ENCODE results near the gene PPP1R37. TPM values are rescaled to one million over a fixed set of nuclear protein-coding genes. Genes with fewer than 3 reads are reported as not detected.

PPP1R37 gene
- total RNA-seq, 1 experiment from 2014 or later = 33.6 TPM

DNA sequence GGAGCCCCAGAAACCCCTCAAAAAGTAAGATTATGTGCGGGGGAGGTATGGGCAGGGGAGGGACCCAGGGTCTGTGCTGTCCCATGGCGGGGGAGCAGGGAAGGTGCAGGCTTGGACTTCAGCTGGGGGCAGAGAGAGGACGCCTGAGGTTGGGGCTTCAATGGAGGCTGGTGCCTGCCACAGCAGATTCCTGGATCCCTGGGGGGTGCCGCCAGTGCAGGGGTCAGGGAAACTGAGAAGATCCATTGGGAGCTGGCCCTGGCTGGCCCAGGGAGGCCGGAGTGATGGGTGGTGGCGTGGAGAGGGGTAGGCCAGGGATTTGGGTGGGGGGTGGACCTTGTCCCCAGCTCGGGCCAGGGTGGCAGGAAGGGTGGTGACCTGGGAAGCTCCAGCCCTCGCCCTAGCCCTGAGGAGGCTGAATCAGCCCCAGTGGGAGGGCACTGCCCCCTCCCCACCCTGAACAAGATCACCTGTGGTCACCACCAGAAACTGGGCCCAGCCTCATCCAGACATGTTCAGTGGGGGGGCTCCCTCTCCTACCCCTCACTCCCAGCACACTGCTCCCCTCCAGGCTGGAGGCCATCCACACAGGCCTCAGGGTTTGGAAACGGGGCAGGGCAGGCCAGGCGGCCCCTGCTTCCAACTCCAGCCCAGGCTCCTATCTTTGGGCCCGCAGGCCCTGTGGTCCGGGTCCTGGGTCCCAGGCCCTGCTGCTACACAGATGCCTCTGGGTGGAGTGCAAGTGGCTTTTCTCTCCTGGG lies 66.4 kb downstream of the PPP1R37 start:
- Histone ChIP-seq H3K79me1 (ENCODE audit: insufficient read depth, low read depth, low read length, poor library complexity, severe bottlenecking) (no peaks in the 10 kb centered on the region), H3K56ac (ENCODE audit: insufficient read length, low read depth, low read length) (no peak overlapping the region), H2AFZ (ENCODE audit: low read length) (no peak overlapping the region), H3K9ac (ENCODE audit: extremely low read depth, insufficient read length, low read length) (no peak overlapping the region), H4K91ac (ENCODE audit: insufficient read length, low read depth, low read length) (no peak overlapping the region), H3K18ac (ENCODE audit: insufficient read length, low read depth, low read length) (no peak overlapping the region), H3K4ac (ENCODE audit: low read depth, low read length) (no peak overlapping the region), H2BK120ac (ENCODE audit: low read depth, low read length, poor library complexity, severe bottlenecking) (no peak overlapping the region), H3K4me2 (ENCODE audit: insufficient read depth, insufficient read length, low read length) (no peak overlapping the region), H4K8ac (replicated peaks; ENCODE audit: insufficient read length, low read depth, low read length) (no peak overlapping the region), H4K20me1 (ENCODE audit: control insufficient read depth, insufficient read depth, insufficient read length) (no peaks in the 10 kb centered on the region), H3T11ph (ENCODE audit: low read length) (no peak overlapping the region), H3K4me1 (ENCODE audit: insufficient read depth, low read length) (no peaks in the 10 kb centered on the region), H2BK5ac (ENCODE audit: insufficient read length, low read length) (no peak overlapping the region), H3K27me3 (ENCODE audit: insufficient read depth, low read length) (no peaks in the 10 kb centered on the region), H3K27ac (ENCODE audit: insufficient read length, low read depth, low read length) (no peak overlapping the region), H2BK15ac (ENCODE audit: low read depth, low read length) (no peak overlapping the region), H3K23me2 (ENCODE audit: insufficient read length, low read depth, low read length, poor library complexity, severe bottlenecking) (no peaks in the 10 kb centered on the region), H3K23ac (ENCODE audit: insufficient read length, low read depth, low read length) (no peak overlapping the region), H2BK20ac (ENCODE audit: low read depth, low read length, poor library complexity, severe bottlenecking) (no peak overlapping the region), H2AK5ac (ENCODE audit: insufficient read length, low read length) (no peak overlapping the region), H2BK12ac (ENCODE audit: insufficient read length, low read depth, low read length) (no peak overlapping the region), H3K79me2 (ENCODE audit: insufficient read depth, low read length) (no peaks in the 10 kb centered on the region), H4K5ac (ENCODE audit: insufficient read length, low read depth, low read length) (no peak overlapping the region), H3K9me3 (ENCODE audit: control insufficient read depth, low read depth, low read length) (no peaks in the 10 kb centered on the region), H3K14ac (ENCODE audit: insufficient read depth, low read length) (no peak overlapping the region)
- TF ChIP-seq, protein P1, sequence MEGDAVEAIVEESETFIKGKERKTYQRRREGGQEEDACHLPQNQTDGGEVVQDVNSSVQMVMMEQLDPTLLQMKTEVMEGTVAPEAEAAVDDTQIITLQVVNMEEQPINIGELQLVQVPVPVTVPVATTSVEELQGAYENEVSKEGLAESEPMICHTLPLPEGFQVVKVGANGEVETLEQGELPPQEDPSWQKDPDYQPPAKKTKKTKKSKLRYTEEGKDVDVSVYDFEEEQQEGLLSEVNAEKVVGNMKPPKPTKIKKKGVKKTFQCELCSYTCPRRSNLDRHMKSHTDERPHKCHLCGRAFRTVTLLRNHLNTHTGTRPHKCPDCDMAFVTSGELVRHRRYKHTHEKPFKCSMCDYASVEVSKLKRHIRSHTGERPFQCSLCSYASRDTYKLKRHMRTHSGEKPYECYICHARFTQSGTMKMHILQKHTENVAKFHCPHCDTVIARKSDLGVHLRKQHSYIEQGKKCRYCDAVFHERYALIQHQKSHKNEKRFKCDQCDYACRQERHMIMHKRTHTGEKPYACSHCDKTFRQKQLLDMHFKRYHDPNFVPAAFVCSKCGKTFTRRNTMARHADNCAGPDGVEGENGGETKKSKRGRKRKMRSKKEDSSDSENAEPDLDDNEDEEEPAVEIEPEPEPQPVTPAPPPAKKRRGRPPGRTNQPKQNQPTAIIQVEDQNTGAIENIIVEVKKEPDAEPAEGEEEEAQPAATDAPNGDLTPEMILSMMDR (conservative IDR thresholded peaks at IDR 0.05) = no peak
- peaks cover 6 to 35% of the 10 kb centered on the region in 2 experiments for H3K4me1 Mint-ChIP-seq
- no peak overlapping the region for H3K4me3 Mint-ChIP-seq
- H3K27me3 Mint-ChIP-seq (ENCODE audit: low read depth) = peaks cover 67% of the 10 kb centered on the region
- no peak for DNase-seq
- no peaks in the 10 kb centered on the region for H3K36me3 Mint-ChIP-seq (ENCODE audit: insufficient read depth in 1 of 3, low read depth in 3 of 3)
- WGBS (ENCODE audit: extremely low coverage, insufficient read length, low lambda C conversion rate) = no CpG with 5 or more reads among the region's 12 CpGs
- H3K27ac Mint-ChIP-seq = no peak overlapping the region
- H3K9me3 Mint-ChIP-seq = no peaks in the 10 kb centered on the region

Data from H9 (cell line).